OCI-LY3 (cell line): Measurements from ENCODE around the gene SPDYC.

Source experiments
- H2AFZ ChIP-seq: fragments of 200-600, 300-600 bp; shearing (Covaris generic); 2 replicates; pipeline ENCODE4 v1.6.0; 2014; ENCODE audit warnings: antibody characterized with exemption, low read depth, low read length
- H3K27ac ChIP-seq: fragments of 200-600, 300-600 bp; sonication (generic); 2 replicates; pipeline ENCODE4 v1.5.1; 2014; ENCODE audit warnings: mild to moderate bottlenecking, low read length, moderate library complexity, mixed read lengths
- H3K27me3 ChIP-seq: fragments of 200-600, 300-600 bp; sonication (generic); 2 replicates; pipeline ENCODE4 v1.6.1; 2014; ENCODE audit warnings: low read depth, low read length, mixed read lengths
- H3K36me3 ChIP-seq: fragments of 200-600, 300-600 bp; sonication (generic); replicated peaks from 2 replicates; pipeline ENCODE3; 2014; ENCODE audit warnings: low read depth, low read length, mixed read lengths
- H3K4me1 ChIP-seq: fragments of 300-600, 200-600 bp; sonication (generic); 2 replicates; pipeline ENCODE4 v1.6.1; 2014; ENCODE audit warnings: low read length, mixed read lengths
- H3K4me2 ChIP-seq: fragments of 200-600, 300-600 bp; sonication (generic); 2 replicates; pipeline ENCODE4 v1.6.1; 2014; ENCODE audit warnings: low read length, mixed read lengths
- H3K4me3 ChIP-seq: fragments of 300-600, 200-600 bp; sonication (generic); 2 replicates; pipeline ENCODE4 v1.5.1; 2014; ENCODE audit warnings: antibody characterized with exemption, mild to moderate bottlenecking, low read length, moderate library complexity
- H3K79me2 ChIP-seq: fragments of 300-600, 200-600 bp; shearing (Covaris generic); 2 replicates; pipeline ENCODE4 v1.6.1; 2014; ENCODE audit warnings: mild to moderate bottlenecking, low read length, mixed read lengths
- H3K9ac ChIP-seq: fragments of 300-600, 200-600 bp; shearing (Covaris generic); 2 replicates; pipeline ENCODE4 v1.6.0; 2014; ENCODE audit warnings: mild to moderate bottlenecking, low read length, moderate library complexity
- H3K9me3 ChIP-seq: fragments of 200-600, 300-600 bp; shearing (Covaris generic); 2 replicates; pipeline ENCODE4 v1.6.1; 2014; ENCODE audit warnings: low read length, mixed read lengths; ENCODE audit not compliant: insufficient read depth
- H4K20me1 ChIP-seq: fragments of 200-600, 300-600 bp; sonication (generic); 2 replicates; pipeline ENCODE4 v1.6.1; 2016; ENCODE audit warnings: low read length, mixed read lengths; ENCODE audit not compliant: insufficient read depth
- EZH2phosphoT487 ChIP-seq: fragments of 200-600 bp; shearing (Covaris generic); IDR thresholded peaks from 2 replicates; pipeline ENCODE4 v1.6.1; 2018; ENCODE audit warnings: antibody characterized with exemption, mixed run types, low read depth
- TF ChIP-seq, protein P1 (sequence below): fragments of 200-600, 300-600 bp; sonication (generic); IDR thresholded peaks from 2 replicates; pipeline ENCODE4 v1.5.1; 2014; ENCODE audit warnings: antibody characterized with exemption, low read length, low read depth

Gene SPDYC

DNA sequence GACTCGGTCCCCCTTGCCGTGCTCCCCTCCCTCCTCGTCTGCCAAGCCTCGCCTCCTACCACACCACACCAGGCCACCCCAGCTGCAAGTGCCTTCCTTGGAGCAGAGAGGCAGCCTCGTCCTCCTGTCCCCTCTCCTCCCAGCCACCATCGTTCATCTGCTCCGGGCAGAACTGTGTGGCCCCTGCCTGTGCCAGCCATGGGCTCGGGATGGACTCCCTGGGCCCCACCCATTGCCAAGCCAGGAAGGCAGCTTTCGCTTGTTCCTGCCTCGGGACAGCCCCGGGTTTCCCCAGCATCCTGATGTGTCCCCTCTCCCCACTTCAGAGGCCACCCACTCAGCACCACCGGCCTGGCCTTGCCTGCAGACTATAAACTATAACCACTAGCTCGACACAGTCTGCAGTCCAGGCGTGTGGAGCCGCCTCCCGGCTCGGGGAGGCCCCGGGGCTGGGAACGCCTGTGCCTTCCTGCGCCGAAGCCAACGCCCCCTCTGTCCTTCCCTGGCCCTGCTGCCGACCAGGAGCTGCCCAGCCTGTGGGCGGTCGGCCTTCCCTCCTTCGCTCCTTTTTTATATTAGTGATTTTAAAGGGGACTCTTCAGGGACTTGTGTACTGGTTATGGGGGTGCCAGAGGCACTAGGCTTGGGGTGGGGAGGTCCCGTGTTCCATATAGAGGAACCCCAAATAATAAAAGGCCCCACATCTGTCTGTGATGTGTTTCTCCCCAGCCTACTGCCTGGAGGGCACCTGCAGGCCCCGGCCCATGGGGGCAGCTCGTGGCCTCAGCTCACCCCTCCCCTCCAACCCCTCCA, 41.5 kb downstream of the SPDYC start:
- Histone ChIP-seq H2AFZ (no peak overlapping the region), H3K36me3 (peaks cover 20% of the 10 kb centered on the region), H3K27me3 (no peaks in the 10 kb centered on the region), H3K9me3 (no peaks in the 10 kb centered on the region), H4K20me1 (no peaks in the 10 kb centered on the region), H3K79me2 (no peaks in the 10 kb centered on the region), H3K9ac (no peak overlapping the region), H3K4me1 (no peaks in the 10 kb centered on the region), H3K4me3 (no peak overlapping the region), H3K4me2 (no peak overlapping the region), H3K27ac (no peak overlapping the region)
- TF ChIP-seq, protein P1, sequence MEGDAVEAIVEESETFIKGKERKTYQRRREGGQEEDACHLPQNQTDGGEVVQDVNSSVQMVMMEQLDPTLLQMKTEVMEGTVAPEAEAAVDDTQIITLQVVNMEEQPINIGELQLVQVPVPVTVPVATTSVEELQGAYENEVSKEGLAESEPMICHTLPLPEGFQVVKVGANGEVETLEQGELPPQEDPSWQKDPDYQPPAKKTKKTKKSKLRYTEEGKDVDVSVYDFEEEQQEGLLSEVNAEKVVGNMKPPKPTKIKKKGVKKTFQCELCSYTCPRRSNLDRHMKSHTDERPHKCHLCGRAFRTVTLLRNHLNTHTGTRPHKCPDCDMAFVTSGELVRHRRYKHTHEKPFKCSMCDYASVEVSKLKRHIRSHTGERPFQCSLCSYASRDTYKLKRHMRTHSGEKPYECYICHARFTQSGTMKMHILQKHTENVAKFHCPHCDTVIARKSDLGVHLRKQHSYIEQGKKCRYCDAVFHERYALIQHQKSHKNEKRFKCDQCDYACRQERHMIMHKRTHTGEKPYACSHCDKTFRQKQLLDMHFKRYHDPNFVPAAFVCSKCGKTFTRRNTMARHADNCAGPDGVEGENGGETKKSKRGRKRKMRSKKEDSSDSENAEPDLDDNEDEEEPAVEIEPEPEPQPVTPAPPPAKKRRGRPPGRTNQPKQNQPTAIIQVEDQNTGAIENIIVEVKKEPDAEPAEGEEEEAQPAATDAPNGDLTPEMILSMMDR: no peak
- no peak for TF ChIP-seq EZH2phosphoT487

DNA sequence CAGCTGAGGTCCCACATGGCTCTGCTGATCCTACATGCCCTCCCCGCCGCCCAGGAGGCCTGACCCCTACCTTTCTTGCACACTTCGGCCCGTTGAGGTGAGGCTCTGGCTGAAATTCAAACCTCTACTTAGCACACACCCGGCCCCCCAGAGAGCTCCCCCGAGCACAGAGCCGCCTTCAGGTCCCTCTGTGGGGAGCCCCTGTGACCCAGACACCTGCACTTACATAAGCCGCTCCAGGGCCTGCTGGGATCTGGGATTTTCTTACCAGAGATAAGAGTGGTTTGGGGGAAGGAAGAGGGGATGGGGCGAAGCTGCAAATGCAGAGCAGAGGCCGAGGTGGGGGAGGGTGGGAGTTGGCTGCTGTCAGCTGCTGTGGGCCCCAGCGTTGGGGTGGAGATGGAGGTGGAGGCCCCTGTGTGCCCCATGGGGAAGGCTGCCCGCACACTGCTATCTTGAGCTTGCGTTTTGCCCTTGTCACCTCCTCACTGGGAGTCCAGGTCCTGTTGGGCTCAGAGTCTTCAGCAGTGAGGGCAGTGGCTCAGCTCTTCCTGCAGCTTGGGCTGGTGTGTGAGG, 42.3 kb downstream of the SPDYC start:
- Histone ChIP-seq H3K27me3 (no peaks in the 10 kb centered on the region), H3K36me3 (peaks cover 20% of the 10 kb centered on the region), H2AFZ (no peak overlapping the region), H3K4me3 (no peak overlapping the region), H3K4me2 (no peak overlapping the region), H3K4me1 (no peaks in the 10 kb centered on the region), H3K9me3 (no peaks in the 10 kb centered on the region), H3K9ac (no peak overlapping the region), H3K27ac (no peak overlapping the region), H4K20me1 (no peaks in the 10 kb centered on the region), H3K79me2 (no peaks in the 10 kb centered on the region)
- TF ChIP-seq, protein P1: no peak
- TF ChIP-seq EZH2phosphoT487: no peak

DNA sequence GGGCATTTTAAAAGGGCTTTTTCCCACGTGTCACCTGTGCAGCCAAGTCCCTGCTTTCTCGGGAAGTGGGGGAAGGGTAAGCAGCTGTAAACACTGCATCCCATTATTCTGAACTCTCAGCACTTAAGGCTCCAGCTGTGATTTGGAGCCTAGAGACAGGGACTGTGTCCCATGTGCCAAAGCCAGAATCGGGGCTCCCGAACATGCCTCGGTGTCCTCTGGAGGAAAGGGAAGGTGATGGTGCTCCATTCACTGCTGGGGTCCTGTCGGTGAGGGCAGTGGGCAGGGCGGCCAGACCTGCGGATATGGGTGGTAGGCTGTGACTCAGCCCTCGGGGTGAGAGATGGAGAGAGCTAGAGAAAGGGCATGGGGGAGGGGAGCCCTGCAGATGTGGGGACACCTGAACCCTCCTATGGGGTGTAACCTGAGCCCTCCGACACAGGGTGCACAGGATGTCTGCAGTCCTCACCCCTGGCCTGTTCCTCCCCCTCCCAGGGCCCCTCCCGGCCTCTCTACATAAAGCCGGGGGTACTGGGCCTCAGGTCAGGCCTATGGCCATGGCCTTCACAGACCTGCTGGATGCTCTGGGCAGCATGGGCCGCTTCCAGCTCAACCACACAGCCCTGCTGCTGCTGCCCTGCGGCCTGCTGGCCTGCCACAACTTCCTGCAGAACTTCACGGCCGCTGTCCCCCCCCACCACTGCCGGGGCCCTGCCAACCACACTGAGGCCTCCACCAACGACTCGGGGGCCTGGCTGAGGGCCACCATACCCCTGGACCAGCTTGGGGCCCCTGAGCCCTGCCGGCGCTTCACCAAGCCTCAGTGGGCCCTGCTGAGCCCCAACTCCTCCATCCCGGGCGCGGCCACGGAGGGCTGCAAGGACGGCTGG, 43.5 kb downstream of the SPDYC start:
- Histone ChIP-seq H3K9me3 (no peaks in the 10 kb centered on the region), H3K27me3 (no peaks in the 10 kb centered on the region), H3K4me2 (no peak overlapping the region), H3K9ac (no peak overlapping the region), H3K4me1 (no peaks in the 10 kb centered on the region), H3K27ac (no peak overlapping the region), H3K4me3 (no peak overlapping the region), H3K79me2 (no peaks in the 10 kb centered on the region), H2AFZ (no peak overlapping the region), H4K20me1 (no peaks in the 10 kb centered on the region), H3K36me3 (peaks cover 15% of the 10 kb centered on the region)
- TF ChIP-seq, protein P1: no peak
- no peak for TF ChIP-seq EZH2phosphoT487
